BJ (cell line): Measurements from ENCODE around the gene ZNF385D. TPM values are rescaled to one million over a fixed set of nuclear protein-coding genes. Genes with fewer than 3 reads are reported as not detected.

Source experiments
- CTCF ChIA-PET: fragments of 350-600 bp; formaldehyde crosslinking; extraction: SDS; loops from one replicate; lab custom pipeline; 2021; ENCODE audit warnings: antibody characterized with exemption, inconsistent platforms; lab: Yijun Ruan, JAX
- POLR2A ChIA-PET: fragments of 300-600 bp; sonication (Branson Sonifier 250); formaldehyde crosslinking; extraction: SDS; loops from one replicate; lab custom pipeline; 2021; ENCODE audit warnings: antibody characterized with exemption; lab: Charles Lee
- DNase-seq: peaks from one replicate; pipeline ENCODE4 v3.0.0-alpha.2; 2011; ENCODE audit warnings: low read depth
- H3K27me3 ChIP-seq: 2 replicates; pipeline ENCODE4 v1.6.0; 2011; ENCODE audit warnings: low read length; ENCODE audit not compliant: control insufficient read depth, insufficient read depth
- H3K36me3 ChIP-seq: 2 replicates; pipeline ENCODE4 v1.5.1; 2011; ENCODE audit warnings: low read length; ENCODE audit not compliant: control insufficient read depth, insufficient read depth
- H3K4me3 ChIP-seq: 2 replicates; pipeline ENCODE4 v1.5.1; 2011; ENCODE audit warnings: low read depth, mild to moderate bottlenecking, control low read depth, low read length
- polyA plus RNA-seq: library from polyadenylated mRNA; depleted of rRNA; stranded (reverse); fragments of >200 nt; gene quantifications from 2 replicates; pipeline ENCODE4 v1.2.3, GENCODE V29; 2011
- TF ChIP-seq, protein P1 (sequence below): IDR thresholded peaks from 2 replicates; pipeline ENCODE4 v1.5.1; 2011; ENCODE audit warnings: low read depth, mild to moderate bottlenecking, control low read depth, inconsistent platforms, low read length, moderate library complexity; ENCODE audit not compliant: insufficient read depth

The ZNF385D gene
- polyA plus RNA-seq, 1 experiment = 2.2 TPM

DNA sequence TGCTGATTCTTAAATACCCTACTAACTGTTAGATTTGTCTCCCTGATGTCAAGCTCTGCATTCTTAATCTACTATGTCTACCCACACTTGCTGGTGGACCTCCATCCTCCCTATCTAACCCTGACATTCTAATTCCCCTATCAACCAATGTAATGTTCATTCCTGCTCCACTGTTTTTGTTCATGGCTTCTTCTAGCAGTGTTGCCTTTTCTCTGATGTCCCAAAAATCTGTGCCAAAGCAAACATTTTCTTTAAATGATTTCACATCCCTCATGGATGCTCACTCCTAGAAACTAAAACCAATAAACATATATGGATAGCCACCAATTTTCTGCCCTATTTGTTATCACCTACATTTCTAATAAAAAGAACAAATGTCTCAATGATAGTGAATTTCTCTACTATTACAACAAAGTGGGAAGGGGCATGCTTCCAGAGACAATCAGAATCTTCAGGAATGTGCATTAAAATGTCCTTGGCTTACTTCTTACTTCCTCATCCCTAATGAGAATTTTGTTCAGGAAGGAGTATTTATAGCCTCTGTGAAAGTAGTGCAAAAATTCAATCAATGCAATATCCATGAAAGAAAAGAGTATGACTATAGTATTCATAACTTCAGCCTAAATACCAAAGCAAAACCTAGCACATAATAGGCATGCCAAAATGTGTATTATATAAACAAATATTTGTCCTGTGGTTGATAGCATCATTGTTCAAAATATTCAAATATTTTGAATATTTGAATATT is 273.3 kb downstream of the ZNF385D start:
- Histone ChIP-seq H3K27me3 (no peaks in the 10 kb centered on the region), H3K36me3 (no peaks in the 10 kb centered on the region), H3K4me3 (no peak overlapping the region)
- peak; percentile 62 for DNase-seq
- CTCF ChIA-PET = no interaction called here
- POLR2A ChIA-PET = no interaction called here
- TF ChIP-seq, protein P1, sequence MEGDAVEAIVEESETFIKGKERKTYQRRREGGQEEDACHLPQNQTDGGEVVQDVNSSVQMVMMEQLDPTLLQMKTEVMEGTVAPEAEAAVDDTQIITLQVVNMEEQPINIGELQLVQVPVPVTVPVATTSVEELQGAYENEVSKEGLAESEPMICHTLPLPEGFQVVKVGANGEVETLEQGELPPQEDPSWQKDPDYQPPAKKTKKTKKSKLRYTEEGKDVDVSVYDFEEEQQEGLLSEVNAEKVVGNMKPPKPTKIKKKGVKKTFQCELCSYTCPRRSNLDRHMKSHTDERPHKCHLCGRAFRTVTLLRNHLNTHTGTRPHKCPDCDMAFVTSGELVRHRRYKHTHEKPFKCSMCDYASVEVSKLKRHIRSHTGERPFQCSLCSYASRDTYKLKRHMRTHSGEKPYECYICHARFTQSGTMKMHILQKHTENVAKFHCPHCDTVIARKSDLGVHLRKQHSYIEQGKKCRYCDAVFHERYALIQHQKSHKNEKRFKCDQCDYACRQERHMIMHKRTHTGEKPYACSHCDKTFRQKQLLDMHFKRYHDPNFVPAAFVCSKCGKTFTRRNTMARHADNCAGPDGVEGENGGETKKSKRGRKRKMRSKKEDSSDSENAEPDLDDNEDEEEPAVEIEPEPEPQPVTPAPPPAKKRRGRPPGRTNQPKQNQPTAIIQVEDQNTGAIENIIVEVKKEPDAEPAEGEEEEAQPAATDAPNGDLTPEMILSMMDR = no peak

DNA sequence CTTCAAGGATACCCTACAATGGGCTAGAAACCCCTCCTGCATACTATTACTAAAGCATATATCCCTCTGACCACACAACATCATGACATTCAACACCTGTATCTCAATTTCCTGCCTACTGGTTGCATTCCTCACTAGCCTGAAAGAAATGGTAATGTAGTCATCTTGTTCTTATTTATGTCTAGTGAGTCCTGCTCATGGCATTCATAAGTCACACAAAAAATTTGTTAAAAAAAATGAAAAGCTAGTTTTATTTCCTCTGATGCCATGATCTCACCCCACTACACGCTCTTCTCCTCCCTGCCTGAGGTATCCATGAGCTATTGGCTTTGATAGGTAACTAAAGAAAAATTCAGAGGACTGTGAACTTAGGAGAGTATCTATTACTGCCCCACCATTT is 284.5 kb downstream of the ZNF385D start:
- POLR2A ChIA-PET = no interaction called here
- TF ChIP-seq, protein P1 = no peak
- no peak for DNase-seq

DNA sequence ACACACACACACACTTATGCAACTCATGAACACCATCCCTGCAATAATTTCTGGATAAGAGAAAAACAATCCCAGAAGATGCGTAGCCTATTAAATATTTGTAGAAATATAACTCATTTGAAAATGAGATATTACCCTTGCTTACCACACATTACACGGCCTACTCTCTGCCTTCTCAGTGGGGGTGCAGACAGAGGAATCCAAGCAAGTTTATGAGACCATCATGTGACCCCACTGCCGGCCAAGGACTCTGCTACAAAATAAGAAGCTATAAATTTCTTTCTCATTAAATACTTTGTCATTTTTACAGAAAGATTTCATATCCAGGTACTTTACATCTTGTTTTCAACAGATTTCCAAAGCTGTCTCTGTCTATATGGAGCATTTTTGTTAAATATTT is 286.3 kb downstream of the ZNF385D start:
- H3K4me3 ChIP-seq = no peak overlapping the region
- POLR2A ChIA-PET = no interaction called here
- no peak for DNase-seq
- no peaks in the 10 kb centered on the region for H3K27me3 ChIP-seq
- TF ChIP-seq, protein P1 = no peak
- CTCF ChIA-PET = interaction anchor here (0.7 kb wide), 1 partner anchor 17 kb away, joined by 3 read pairs; no protein-coding TSS in a partner anchor
- no peaks in the 10 kb centered on the region for H3K36me3 ChIP-seq

More for the DNA sequence above, 284.5 kb downstream of the ZNF385D start:
- CTCF ChIA-PET = no interaction called here
- Histone ChIP-seq H3K4me3 (no peak overlapping the region), H3K36me3 (no peaks in the 10 kb centered on the region), H3K27me3 (no peaks in the 10 kb centered on the region)

DNA sequence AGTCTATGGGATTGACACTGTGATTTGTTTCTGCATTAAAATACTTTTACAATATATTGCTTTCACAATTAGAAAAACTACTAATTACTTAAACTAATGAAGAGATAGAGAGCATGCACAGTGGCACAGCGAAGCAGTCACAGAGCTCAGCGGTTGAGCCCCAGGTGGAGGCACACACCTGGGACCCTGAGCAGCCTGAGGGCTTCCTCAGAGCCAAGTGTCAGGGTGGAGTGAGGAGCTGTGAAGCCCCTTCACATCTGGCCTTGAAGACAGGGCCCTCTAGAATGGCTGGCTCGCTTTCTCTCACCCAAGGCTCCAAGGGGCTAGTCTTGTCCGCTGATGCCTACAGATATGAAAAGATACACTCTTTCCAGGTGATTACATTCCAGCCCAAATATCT is 287.7 kb downstream of the ZNF385D start:
- POLR2A ChIA-PET = no interaction called here
- TF ChIP-seq, protein P1 = no peak
- Histone ChIP-seq H3K36me3 (no peaks in the 10 kb centered on the region), H3K27me3 (no peaks in the 10 kb centered on the region), H3K4me3 (no peak overlapping the region)
- DNase-seq = no peak
- CTCF ChIA-PET = no interaction called here

DNA sequence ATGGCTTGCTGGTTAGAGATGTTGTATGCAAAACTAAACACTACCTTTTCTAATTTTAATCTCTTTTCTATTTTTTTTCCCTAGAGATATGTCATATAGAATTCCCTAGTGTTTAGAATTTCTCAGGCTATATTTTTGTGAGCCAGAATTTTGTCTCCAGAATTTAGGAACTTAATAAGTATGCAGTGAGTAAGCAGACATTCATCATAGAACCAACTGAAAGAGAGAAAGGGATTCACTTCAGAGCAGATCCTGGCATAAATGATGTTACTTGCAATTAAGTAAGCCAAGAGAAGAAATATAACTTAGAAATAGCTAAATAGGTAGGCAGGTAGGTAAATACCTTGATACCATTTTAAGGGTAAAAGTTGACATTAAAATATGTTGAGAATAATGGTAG is 288.9 kb downstream of the ZNF385D start:
- no peak for DNase-seq
- Histone ChIP-seq H3K27me3 (no peaks in the 10 kb centered on the region), H3K36me3 (no peaks in the 10 kb centered on the region), H3K4me3 (no peak overlapping the region)
- ChIA-PET POLR2A (interaction anchor here (0.8 kb wide), 1 partner anchor 26 kb away, joined by 5 read pairs; no protein-coding TSS in a partner anchor), CTCF (no interaction called here)
- TF ChIP-seq, protein P1 = no peak
